Effector CD4-positive, alpha-beta T cell (primary cell): ENCODE results near the gene MBOAT1.

ENCODE experiments used
- DNase-seq: peaks from one replicate; pipeline ENCODE4 v3.0.0-alpha.2; 2020

Gene MBOAT1

DNA sequence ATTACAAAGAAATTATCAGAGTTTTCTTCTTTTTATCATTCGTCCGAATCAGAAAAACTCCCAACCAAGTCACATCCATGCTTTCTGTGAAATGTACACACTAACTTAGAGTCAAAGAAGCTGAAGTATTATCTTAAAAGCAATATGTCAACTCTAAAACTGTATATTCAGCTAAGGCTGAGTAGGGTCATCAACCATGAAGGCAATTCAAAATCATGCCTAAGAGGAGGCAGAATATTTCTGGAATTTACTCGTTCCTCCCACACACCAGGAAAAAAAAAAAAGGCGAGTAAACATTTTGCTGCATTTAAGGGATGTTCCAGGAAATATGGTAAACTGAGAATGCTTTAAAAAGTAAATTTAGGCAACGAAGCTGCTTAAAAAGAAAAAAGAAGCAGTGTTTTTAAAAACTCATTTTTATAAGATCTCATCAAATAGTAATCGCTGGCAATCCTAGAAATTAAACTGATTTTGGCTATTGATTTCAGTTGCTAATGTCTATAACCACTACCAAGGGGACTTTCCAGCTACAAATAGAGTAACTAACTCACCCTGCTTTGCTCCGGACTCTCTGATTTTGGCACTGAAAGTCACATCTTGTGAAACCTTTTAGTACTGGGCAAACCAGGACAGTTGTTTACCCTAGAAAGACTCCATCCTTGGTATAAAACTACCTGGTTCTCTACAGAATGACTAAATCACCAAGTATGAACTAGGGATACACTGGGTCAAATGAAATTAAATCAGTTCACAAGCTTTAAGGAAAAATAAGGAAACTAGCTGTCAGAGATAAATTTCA lies 82.8 kb downstream of the MBOAT1 start:
- no peak for DNase-seq

DNA sequence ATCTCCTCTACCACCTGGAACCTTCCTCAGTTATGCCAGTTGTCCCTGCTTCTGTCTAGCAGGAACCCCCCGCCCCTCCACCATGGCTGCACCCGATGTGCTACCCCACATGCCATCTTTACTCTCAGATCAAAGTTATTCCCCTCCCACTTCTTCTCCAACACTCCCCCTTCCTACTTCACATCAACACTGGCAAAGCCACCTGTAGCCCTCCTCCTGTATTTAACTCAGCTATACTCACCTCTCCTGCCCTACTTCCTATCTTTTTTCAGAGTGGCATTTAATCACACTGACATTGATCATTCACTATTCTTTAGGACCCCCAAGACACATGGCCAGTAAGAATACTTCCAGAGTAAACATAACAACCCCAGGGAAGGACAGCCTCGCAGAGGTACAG lies 84.3 kb downstream of the MBOAT1 start:
- no peak for DNase-seq

DNA sequence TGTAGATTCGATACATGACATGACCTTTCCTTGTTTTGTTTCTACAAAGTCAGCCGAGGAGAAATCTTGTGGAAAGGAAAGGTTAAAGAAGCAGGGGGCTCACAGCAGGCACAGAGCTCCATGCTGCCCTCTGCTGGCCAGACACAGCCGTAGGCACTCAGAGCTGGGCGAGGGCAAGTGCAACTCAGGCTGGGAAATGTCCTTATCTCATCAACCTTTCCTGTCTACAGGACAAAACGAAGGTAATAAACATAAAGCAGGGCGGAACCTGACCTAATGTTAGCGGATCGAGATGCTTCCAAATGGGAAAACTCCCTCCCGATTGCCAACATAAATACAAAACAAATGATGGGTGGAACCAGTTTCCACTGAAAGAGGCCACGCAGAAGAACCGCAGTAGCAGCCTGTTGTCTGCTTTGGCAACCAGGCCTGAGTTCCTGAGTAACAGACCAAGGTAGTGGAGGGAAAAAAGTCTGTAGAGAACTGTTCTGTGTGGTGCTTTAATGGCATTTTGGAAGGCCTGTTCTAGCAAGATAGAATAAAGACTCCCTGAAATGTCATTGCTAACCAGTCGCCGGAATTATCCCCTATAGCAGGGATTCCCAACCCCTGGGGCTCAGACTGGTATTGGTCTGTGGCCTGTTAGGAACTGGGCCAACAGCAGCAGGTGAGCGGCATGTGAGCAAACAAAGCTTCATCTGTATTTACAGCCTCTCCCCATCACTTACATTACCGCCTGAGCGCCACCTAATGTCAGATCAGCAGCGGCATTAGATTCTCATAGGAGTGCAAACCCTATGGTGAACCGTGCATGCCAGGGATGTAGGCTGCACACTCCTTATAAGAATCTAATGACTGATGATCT lies 85.2 kb downstream of the MBOAT1 start:
- peak; percentile 52 for DNase-seq

DNA sequence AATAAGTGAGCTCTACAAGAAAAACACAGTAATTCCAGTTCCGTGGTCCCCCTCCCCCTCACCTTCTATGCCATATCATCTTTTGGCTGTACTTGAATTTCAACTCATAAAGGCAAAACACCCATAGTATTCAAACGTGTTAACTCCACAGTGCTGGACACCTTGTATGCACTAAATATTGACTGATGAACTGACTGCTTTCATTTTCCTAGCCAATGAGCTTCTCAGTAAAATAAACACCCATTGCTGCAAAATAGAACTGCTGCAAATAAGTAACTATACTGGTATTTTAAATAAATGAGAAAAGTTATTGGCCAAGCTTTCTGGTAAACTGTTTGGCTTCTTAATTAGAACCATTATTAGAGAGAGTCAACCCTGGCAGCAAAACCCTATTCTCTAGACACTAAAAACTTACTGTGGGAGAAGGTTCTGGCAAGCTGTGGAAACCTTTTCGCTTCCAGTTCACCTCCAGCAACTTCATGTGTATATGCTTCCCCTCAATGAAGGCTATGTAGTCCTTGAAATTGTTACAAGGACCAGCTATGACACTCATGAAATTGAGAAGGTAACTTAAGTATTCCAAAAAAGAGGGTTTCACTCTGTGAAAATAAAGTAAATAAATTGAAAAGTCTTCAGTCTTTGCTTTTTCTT lies 86.0 kb downstream of the MBOAT1 start:
- DNase-seq: no peak

DNA sequence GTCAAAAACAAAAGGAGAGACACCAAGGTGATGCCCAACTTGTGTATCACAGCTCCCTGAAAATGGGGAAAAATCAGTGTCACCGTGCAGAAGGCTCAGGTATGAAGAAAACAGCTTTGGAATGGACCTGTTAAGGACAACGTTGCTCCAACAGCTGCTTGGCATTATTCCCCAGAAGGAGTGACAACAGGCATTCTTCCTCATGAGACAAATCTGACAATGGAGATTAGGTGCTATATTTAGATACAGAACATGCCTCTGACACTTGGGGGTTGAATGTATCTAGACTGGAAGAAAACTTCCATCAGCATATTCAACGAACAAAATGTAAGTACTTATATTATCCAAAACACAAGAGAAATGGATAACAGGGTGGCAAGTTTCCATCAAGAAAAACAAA lies 87.7 kb downstream of the MBOAT1 start:
- no peak for DNase-seq

DNA sequence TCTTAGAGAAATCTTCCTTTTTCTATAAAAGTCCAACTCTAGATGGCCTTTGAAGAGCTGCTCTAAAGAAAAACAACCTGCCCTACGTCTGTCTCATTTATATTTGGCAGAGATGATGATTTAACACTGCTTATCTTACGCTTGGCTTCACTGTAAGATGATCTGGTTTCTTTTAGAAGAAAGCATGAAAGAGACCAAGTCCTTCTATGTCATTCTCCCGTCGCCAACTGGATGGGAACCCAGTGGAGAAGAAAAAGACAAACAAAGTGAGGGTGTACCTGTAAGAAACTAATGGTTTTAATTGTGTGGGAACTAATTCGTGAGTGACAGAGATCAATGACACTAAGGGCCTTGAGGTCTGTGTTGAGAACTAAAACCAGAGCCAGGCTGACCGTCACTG lies 92.8 kb downstream of the MBOAT1 start:
- no peak for DNase-seq

DNA sequence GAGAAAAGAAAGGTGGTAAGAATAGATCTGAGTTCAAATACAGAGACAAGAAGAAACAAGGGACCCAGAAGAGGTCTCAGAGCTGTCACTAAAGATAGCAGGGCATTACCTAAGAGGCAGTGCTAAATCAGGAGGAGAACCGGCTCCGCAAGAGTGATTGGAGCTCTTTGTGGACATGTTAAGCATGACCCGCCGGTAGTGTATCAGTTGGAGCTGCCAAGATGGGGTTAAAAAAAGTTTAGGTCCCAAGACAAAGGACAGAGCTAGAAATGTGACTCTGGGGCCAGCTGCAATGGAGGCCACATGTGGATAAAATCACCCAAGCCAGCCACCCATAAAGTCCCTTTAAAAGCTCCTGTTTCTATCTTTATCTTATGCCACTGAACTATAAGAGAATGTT lies 93.4 kb downstream of the MBOAT1 start:
- no peak for DNase-seq

DNA sequence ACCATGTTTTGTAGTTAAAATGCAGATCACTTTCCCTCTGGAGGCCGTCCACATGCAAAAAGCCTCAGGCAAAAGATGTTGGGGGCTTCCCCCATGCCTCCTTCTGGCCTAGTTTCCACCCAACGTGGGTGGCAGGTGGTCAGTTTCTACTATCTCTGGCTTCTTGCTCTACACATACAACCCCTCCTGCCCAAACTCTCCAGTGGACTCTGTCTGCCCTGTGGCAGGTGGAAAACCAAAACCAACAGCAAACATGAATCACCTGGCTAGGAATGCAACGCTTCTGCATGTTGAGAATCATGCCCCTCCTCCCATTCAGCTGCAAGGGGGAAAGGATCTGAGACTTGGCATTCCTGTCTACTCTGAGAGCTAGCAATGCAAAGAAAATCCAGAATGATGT lies 94.8 kb downstream of the MBOAT1 start:
- DNase-seq: no peak

DNA sequence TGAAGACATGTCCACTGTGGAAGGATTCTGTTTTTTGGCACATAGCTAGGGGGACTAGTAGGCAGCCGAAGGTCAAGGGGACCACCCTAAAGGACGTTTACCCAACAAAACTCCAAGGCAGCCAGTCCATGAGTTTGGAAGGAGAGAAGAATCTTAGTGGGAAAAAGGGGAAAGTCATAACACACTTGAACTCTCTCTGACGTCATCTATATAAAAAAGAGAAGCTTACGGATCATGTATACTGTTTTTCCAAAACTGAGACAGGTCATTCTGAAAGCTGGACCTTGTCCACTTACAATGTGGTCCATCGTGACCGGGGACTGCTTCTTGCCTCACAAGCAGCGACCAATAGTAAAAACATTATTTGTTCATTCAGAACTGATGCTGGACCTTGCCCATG lies 95.5 kb downstream of the MBOAT1 start:
- DNase-seq: no peak

DNA sequence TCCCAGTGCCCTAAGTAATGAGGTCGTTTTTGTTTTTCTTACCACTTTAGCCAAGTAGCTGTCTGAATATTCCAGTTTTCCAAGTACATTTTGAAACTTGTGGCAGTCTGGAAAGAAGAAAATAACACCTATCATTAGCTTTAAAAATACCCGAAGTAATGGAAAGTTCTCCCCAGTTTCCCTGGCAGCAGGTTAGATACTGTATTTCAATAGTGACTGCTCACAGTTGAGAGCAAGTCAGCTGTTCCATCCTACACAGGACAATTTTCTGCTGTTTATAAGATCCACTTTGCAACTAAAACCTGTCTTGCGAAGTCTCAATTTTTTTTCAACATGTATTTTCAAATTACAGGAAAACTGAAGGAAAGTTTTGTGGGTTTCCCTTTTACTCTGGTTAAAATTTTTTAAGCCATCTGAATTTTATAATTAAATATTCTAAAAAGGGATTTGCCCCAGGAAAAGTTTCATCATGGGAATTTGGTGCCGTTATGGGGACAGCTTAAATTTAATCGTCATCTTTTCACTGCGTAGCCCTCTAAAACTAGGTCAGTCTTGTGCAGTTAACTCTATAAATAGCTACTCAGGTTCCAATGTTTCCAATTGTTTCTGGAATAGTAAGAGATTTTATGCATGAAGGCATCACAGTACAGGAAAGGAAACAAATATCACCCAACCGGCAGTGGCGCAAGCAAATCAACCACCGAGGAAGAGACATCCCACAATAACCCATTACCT lies 96.9 kb downstream of the MBOAT1 start:
- no peak for DNase-seq

DNA sequence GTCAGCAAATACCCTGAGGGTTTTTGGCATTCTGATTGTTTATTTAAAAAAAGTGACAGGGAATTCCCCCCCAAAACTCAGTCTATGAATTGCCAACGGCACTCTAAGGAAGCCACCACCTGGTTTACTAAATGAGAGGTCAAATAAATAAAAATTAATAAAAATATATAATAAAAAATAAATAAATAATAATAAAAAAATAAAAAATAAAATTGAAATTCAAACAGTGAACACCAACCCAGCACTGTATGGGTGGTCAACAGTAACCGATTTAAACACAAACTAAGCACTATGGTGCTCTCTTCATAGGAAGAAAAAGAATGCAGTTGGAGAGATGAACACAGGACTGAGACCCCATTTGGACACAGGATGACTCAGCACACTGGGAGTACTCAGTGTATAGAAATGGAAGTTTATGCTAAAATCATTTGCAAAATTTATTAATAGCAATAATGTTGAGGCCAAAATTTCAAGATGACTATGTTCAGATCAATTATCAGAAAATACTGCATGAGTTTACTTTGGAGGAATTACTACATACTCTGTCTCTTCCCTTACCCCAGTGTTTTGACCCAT lies 98.5 kb downstream of the MBOAT1 start:
- DNase-seq: no peak

DNA sequence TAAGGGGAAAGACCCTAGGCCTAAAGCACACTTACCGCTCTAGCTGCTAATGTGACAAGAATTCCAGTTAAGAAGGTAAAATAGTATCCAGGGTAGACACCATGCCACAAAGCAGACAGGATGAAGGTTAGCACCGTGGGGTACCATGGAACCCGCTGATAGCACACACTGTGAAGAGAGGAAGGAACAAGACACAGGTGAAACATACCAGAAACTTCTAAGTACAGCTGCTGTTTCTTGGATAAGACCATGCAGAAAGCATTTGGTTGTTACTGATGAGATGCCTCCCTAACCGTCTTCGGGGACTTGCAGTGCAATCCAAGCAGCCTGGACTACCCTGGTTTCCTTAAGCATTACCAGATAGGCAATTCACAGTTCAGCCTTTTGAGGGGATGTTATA lies 99.4 kb downstream of the MBOAT1 start:
- no peak for DNase-seq

DNA sequence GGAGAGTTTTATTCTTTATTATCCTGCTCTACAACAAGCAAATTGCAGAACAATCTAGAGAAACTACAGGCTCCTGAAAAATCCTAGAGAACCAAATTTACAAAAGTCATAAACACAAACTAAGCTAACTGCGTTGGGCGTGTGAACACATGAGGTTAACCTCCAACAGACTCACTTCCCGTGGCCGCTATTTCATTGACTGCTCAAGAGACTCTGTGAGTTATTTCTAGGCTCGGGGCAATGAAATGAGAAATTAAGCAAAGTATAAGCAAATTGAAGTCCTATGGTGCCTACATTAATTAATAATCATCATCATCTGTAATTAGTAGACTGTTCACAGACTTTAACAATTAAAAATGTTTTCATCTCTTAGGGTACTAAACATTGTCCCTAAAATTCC lies 100.0 kb downstream of the MBOAT1 start:
- no peak for DNase-seq

DNA sequence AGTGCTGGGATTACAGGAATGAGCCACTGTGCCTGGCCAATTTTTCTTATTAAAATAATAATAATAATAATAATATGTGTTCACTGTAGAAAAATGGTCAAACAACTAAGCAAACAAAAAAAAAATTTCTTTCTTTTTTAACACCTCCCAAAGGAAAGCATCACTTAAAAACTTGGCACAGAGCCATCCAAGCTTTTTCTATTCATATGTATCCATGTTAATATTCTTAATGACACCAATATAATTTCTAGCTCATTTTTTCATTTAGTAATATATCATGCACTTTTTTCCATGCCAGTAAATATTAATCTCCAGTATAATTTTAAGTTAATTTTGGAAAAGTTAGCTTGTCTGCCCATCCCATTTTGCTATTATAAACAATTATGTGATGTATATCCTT lies 101.8 kb downstream of the MBOAT1 start:
- no peak for DNase-seq

DNA sequence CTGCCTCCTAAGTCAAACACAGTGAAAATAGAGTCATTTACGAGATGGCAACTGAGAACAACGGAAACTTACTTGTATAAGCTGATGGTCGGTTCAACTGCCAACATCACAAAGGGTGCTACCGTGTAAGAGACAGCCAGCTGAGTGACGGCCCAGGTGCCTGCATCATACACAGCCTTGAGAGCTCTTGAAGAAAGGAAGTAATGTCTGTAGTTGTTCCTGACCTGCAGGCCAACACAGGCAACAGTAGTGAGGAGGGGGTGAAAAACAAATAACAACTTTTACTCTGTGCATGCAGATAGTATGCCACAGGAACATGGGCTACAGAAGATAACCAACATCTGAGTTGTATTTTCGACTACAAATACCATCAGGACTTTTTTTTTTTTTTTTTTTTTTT lies 102.7 kb downstream of the MBOAT1 start:
- no peak for DNase-seq

DNA sequence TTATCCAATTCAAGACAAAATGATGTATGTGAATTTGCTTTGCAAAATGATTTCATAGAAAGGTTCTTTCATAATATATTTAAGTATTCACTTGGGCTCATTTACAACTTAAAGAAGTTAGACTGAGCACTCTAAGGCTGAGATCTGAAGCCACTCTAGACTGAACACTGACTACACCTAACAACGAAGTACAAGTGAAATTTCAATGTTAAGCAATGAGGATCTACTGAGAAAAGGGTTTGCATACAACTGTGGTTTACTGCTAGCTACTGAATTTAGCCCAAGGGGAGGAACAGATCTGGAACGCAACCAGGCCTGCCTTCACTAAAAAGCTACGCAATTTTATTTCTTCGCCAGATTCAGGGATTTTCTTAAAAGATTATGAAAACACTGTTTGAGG lies 106.4 kb downstream of the MBOAT1 start:
- DNase-seq: no peak

DNA sequence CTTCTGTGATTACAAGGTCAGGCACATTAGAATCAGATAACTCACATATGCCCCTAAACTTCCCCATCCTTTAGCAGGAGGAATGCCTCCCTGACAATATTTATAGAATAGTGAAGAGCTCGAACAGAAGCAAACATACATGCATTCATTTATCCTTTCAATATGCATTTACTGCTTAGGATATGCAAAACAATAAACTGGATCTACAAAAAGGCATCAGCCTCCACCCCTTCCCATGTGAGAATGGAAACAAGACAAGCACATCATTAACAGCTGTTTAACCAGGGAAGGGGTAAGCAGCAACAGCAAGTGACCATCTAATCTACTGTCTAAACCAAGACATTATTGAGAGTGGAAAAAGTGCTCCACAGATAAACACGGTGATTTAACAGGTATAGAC lies 107.6 kb downstream of the MBOAT1 start:
- no peak for DNase-seq

DNA sequence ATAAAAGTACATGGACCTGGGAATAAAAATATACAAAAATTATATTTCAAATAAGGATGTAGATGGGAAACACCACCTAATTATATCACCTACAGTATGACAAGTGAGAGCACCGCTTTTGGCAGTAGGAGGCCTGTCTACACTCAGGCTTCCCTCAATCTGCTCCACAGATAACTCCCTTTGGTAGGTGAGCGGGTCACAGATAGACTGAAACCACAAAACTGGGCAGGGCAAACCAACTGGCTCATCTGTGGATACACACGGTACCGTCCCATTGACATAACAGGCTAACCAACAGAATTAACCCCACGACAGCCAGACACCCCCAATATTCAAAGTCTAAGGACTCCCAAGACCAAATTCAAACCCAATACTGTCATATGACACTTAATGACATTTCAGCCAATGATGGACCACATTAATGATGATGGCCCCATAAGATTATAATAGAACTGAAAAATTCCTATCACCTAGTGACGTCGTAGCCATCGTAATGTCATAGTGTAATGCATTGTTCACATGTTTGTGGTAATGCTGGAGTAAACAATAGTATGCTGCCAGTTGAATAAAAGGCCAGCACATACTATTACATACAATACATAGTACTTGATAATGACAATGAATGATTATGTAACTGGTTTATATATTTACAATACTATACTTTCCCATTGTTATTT lies 109.7 kb downstream of the MBOAT1 start:
- DNase-seq: no peak

DNA sequence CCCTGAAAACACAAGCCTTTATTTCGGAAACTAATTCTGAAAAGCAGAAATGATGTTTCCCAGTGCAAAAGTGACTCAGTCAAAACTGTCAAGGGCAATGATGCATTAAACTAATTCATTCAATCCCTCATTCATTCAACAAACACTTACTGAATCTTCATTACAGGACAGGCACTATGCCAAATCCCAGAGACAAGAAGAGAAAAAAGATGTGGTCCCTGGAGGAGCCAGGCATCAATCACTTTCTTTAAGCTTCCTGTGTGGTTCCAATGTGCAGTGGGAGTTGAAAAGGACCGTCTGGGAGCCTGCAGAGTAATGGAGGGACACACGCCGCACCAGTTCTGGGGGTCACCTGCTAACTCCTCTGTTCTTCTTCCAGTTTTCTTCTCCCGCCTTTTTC lies 113.1 kb downstream of the MBOAT1 start:
- no peak for DNase-seq

DNA sequence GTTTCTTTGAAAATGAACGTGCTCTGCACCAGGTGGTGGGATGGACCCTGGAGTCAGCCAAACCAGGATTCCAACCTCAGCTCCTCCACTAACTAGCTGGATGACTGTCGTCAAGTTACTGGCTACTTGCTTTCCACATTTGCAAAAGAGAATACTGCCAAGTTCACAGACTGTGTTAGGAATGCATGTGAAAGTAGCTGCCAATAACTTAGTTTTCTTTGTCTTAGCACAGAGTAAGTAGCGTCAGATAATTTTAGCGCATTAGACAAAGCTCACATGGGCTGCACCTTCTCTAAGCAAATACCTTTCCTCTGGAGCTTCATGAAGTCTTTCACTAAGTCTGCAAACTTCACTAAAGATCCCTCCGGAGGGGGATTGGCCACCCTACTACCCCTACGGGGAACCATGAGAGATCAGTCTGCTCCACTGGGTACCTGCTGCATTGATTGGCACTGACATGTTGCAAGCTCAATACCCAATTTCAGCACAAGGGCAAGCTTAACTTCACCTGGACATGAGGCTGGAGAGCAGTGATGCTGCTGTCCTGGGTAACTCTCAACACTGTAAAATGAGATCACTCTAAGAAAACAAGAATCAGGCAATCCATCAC lies 113.9 kb downstream of the MBOAT1 start:
- DNase-seq: no peak

DNA sequence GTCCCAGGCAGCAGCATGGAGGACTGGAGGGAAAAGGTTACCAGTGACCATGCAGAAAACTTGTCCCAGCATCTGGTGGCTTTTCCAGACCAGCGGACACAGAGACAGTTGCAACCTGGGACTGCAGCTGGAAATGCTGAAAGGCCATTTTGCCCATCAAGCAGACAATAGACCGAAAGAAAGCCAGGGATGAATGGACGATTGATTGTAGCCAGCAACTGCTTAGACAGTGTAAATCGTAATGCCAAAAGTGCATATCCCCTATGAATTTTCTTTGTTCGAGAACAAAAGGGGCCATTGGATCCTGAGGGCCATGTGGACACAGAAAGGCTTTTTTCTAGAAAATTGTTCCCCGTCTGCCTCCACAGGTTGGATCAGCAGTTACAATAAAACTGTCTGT lies 115.7 kb downstream of the MBOAT1 start:
- DNase-seq: no peak

DNA sequence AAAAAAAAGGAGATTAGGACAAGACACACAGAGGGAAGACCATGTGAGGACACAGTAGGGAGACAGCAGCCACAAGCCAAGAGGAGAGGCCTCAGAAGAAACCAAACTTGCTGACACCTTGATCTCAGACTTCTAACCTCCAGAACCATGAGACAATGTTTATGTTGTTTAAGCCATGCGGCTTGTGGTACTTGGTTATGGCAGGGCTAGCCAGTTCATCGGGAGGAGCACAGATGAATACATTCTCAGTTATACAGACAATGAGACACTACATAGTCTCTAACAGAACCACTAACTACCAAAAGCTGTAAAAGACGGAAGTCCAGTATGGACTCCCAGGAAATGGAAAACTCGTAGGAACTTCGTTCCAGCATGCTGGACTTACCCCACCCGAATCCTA lies 116.8 kb downstream of the MBOAT1 start:
- no peak for DNase-seq
